Osteocyte (in vitro differentiated cells): Measurements from ENCODE around the gene ANGPT4. TPM values are rescaled to one million over a fixed set of nuclear protein-coding genes. Genes with fewer than 3 reads are reported as not detected.
"Not testable (repeated sequence)": the region's sequence is repeated elsewhere in the genome, so short reads cannot be mapped to it uniquely, and the experiment has no call there.

Experiments
- DNase-seq: peaks from one replicate; pipeline ENCODE4 v3.0.0; 2021; ENCODE audit warnings: mixed read lengths; ENCODE audit not compliant: unreplicated experiment; ENCODE audit errors: extremely low spot score
- H3K27ac Mint-ChIP-seq: one replicate; pipeline ENCODE4 v1.8.0; 2021; ENCODE audit warnings: mild to moderate bottlenecking, mixed read lengths; ENCODE audit not compliant: unreplicated experiment
- H3K27me3 Mint-ChIP-seq: one replicate; pipeline ENCODE4 v1.8.0; 2021; ENCODE audit warnings: mixed read lengths; ENCODE audit not compliant: unreplicated experiment
- H3K36me3 Mint-ChIP-seq: one replicate; pipeline ENCODE4 v1.8.0; 2021; ENCODE audit warnings: mixed read lengths; ENCODE audit not compliant: unreplicated experiment
- H3K4me1 Mint-ChIP-seq: one replicate; pipeline ENCODE4 v1.8.0; 2021; ENCODE audit warnings: mixed read lengths; ENCODE audit not compliant: unreplicated experiment
- H3K4me3 Mint-ChIP-seq: one replicate; pipeline ENCODE4 v1.8.0; 2021; ENCODE audit warnings: mild to moderate bottlenecking, moderate library complexity, mixed read lengths; ENCODE audit not compliant: unreplicated experiment
- H3K9me3 Mint-ChIP-seq: one replicate; pipeline ENCODE4 v1.8.0; 2021; ENCODE audit warnings: mixed read lengths; ENCODE audit not compliant: unreplicated experiment
- total RNA-seq: library from RNA; stranded (reverse); gene quantifications from 2 replicates; pipeline ENCODE4 v1.2.1, GENCODE V29; 2021
- TF ChIP-seq, protein P1 (sequence below): fragments of 200-600 bp; sonication (generic); IDR thresholded peaks from 2 replicates; pipeline ENCODE4 v1.5.0; 2021; ENCODE audit warnings: antibody characterized with exemption, mild to moderate bottlenecking, moderate library complexity

Gene ANGPT4
- total RNA-seq, 1 donor from 2014 or later: not detected

DNA sequence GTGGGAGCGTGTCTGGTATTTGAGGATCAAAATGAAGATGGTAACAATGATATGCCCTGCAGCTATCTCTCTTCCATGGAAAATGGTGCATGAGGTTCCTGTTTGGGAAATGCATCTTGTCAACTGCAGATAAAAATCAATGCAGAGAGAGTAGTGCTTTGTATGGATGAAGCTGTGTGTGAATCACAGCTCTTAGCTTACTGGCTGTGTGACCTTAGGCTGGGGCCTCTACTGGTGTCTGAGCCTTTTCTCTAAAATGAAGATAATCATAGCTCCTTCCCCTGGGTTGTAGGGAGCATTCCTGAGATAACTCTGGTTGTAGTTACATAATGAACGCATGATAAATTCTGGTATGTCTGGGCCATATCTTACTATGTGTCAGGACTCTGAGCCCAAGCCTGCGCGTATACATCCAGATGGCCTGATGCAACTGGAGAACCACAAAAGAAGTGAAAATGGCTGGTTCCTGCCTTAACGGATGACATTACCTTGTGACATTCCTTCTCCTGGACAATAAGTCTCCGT, 19.6 kb downstream of the ANGPT4 start:
- Mint-ChIP-seq H3K27ac (no peak overlapping the region), H3K4me1 (no peaks in the 10 kb centered on the region), H3K9me3 (no peaks in the 10 kb centered on the region), H3K4me3 (no peak overlapping the region), H3K36me3 (no peaks in the 10 kb centered on the region), H3K27me3 (peaks cover 8% of the 10 kb centered on the region)
- DNase-seq: no peak
- TF ChIP-seq, protein P1, sequence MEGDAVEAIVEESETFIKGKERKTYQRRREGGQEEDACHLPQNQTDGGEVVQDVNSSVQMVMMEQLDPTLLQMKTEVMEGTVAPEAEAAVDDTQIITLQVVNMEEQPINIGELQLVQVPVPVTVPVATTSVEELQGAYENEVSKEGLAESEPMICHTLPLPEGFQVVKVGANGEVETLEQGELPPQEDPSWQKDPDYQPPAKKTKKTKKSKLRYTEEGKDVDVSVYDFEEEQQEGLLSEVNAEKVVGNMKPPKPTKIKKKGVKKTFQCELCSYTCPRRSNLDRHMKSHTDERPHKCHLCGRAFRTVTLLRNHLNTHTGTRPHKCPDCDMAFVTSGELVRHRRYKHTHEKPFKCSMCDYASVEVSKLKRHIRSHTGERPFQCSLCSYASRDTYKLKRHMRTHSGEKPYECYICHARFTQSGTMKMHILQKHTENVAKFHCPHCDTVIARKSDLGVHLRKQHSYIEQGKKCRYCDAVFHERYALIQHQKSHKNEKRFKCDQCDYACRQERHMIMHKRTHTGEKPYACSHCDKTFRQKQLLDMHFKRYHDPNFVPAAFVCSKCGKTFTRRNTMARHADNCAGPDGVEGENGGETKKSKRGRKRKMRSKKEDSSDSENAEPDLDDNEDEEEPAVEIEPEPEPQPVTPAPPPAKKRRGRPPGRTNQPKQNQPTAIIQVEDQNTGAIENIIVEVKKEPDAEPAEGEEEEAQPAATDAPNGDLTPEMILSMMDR: no peak

DNA sequence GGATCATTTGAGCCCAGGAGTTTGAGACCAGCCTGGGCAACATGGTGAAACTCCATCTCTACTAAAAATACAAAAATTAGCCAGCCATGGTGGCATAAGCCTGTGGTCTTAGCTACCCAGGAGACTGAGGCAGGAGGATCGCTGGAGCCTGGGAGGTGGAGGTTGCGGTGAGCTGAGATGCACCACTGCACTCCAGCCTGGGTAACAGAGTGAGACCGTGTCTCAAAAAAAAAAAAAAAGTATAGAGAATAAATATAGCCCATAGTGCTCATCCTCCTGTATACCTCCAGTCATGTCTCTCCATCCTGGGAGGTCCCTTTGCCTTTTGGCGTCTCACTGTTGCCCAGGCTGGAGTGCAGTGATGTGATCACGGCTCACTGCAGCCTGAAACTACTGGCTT, 23.8 kb downstream of the ANGPT4 start:
- H3K27ac Mint-ChIP-seq, H3K9me3 Mint-ChIP-seq, H3K4me3 Mint-ChIP-seq, H3K27me3 Mint-ChIP-seq, DNase-seq, H3K4me1 Mint-ChIP-seq, H3K36me3 Mint-ChIP-seq: not testable (repeated sequence)

DNA sequence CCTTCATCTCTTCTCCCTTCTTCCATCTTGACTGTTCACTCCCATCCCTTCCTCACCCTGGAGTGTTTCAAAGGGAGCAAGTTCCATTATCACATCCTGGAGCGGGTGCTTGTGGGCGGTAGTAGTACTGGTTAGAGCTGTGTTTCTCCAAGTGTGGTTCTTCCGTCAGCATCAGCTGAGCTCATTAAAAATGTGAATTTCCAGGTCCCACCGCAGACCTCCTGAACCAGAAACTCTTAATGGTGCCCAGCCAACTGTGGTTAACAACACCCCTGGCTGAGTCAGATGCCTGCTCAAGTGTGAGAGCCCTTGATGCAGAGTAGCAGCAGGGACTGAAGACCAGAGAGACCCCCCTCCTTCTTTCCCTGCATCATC, 24.4 kb downstream of the ANGPT4 start:
- Mint-ChIP-seq H3K36me3 (no peaks in the 10 kb centered on the region), H3K27ac (no peak overlapping the region)

DNA sequence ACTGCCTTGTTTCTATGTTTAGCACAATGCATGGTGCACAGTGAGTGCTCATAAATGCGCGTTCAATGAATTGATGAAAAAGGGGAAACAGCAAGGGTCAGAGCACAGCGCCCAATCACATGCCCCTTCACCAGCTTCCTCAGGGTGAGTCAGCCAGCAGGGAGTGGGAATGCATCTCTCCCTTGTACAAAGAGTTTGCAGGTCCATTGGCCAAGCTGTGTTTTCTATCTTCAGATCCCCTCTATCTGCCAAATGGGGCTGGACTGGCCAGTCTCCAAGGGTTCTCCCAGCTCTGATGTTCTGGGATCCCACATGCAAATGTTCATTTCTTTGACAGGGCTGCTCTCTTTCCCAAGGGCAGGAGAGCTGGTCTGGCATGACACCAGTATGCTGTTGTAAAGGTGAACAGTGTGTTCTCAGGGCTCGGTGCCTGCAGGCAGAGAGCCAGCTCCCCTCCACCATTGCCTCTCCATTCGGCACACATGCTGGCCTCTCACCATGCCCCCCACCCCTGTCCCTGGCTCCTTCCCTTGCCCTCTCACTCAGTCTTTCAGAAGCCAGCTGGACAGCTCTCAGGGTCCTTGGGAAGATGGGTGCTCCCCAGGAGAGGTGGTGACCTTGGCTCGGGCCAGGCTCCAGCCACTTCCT, 25.0 kb downstream of the ANGPT4 start:
- Mint-ChIP-seq H3K4me1 (no peaks in the 10 kb centered on the region), H3K36me3 (no peaks in the 10 kb centered on the region), H3K9me3 (no peaks in the 10 kb centered on the region), H3K27ac (no peak overlapping the region), H3K4me3 (no peak overlapping the region), H3K27me3 (peaks cover 6% of the 10 kb centered on the region)
- no peak for DNase-seq
- TF ChIP-seq, protein P1: no peak

More for the DNA sequence above, 24.4 kb downstream of the ANGPT4 start:
- H3K9me3 Mint-ChIP-seq: no peaks in the 10 kb centered on the region
- no peaks in the 10 kb centered on the region for H3K4me1 Mint-ChIP-seq
- peaks cover 4% of the 10 kb centered on the region for H3K27me3 Mint-ChIP-seq
- H3K4me3 Mint-ChIP-seq: no peak overlapping the region
- TF ChIP-seq, protein P1: no peak
- DNase-seq: no peak

DNA sequence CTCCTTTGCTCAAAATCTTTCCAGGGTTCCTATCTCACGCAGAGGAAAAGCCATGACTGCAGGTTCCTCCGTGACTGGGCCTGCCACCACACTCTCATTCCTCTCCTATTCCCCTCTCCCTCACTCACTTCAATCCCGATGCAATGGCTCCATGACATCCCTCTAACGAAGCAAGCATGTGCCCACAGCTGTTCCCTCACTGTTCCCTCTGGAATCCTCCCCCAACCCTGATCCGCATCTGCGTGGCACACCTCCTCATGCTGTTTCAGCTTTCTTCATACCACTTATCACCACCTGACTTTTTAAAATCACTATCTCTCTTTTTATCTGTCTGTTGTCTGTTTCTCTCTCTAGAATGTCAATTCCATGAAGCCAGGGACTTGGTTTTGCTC, 25.5 kb downstream of the ANGPT4 start:
- no peak overlapping the region for H3K27ac Mint-ChIP-seq

More for the DNA sequence above, 25.5 kb downstream of the ANGPT4 start:
- Mint-ChIP-seq H3K4me3 (no peak overlapping the region), H3K27me3 (peaks cover 10% of the 10 kb centered on the region), H3K4me1 (no peaks in the 10 kb centered on the region), H3K9me3 (no peaks in the 10 kb centered on the region), H3K36me3 (no peaks in the 10 kb centered on the region)
- DNase-seq: no peak
- TF ChIP-seq, protein P1: no peak
